Kidney epithelial cell (primary cell): ENCODE data around the gene POLR2F. TPM values are rescaled to one million over a fixed set of nuclear protein-coding genes. Genes with fewer than 3 reads are reported as not detected.

ENCODE experiments used
- DNase-seq: peaks from one replicate; pipeline ENCODE4 v3.0.0-alpha.2; 2010; ENCODE audit warnings: low read depth
- H3K27me3 ChIP-seq: 2 replicates; pipeline ENCODE4 v1.6.0; 2011; ENCODE audit warnings: low read length; ENCODE audit not compliant: control insufficient read depth, insufficient read depth
- H3K36me3 ChIP-seq: 2 replicates; pipeline ENCODE4 v1.5.1; 2011; ENCODE audit warnings: low read length; ENCODE audit not compliant: control insufficient read depth, insufficient read depth
- H3K4me3 ChIP-seq: 2 replicates; pipeline ENCODE4 v1.5.1; 2011; ENCODE audit warnings: low read depth, mild to moderate bottlenecking, control low read depth, low read length
- total RNA-seq: library from RNA; depleted of rRNA; stranded (reverse); fragments of >200 nt; gene quantifications from 2 replicates; pipeline ENCODE4 v1.2.3, GENCODE V29; 2015
- TF ChIP-seq, protein P1 (sequence below): IDR thresholded peaks from 2 replicates; pipeline ENCODE4 v1.5.1; 2011; ENCODE audit warnings: mild to moderate bottlenecking, moderate library complexity, low read length, control low read depth, inconsistent platforms; ENCODE audit not compliant: insufficient read depth, poor library complexity, severe bottlenecking

Gene POLR2F
- total RNA-seq, 1 donor from 2014 or later = 79.8 TPM

DNA sequence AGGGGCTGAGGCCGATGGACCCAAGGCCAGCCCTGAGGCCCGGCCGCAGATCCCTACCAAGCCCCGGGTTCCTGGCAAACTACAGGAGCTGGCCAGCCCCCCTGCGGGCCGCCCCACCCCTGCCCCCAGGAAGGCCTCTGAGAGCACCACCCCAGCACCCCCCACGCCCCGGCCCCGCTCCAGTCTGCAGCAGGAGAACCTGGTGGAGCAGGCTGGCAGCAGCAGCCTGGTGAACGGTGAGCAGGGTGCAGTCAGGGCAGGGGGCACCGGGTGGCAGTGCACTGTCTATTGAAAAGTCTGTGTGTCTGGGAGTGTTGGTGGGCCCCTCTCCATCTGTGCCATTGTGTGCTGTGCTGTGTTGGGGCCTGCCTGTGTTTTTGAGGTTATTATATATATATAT is 31.3 kb upstream of the POLR2F start:
- DNase-seq = no peak
- no peaks in the 10 kb centered on the region for H3K27me3 ChIP-seq
- peaks cover 5% of the 10 kb centered on the region for H3K36me3 ChIP-seq
- TF ChIP-seq, protein P1, sequence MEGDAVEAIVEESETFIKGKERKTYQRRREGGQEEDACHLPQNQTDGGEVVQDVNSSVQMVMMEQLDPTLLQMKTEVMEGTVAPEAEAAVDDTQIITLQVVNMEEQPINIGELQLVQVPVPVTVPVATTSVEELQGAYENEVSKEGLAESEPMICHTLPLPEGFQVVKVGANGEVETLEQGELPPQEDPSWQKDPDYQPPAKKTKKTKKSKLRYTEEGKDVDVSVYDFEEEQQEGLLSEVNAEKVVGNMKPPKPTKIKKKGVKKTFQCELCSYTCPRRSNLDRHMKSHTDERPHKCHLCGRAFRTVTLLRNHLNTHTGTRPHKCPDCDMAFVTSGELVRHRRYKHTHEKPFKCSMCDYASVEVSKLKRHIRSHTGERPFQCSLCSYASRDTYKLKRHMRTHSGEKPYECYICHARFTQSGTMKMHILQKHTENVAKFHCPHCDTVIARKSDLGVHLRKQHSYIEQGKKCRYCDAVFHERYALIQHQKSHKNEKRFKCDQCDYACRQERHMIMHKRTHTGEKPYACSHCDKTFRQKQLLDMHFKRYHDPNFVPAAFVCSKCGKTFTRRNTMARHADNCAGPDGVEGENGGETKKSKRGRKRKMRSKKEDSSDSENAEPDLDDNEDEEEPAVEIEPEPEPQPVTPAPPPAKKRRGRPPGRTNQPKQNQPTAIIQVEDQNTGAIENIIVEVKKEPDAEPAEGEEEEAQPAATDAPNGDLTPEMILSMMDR = no peak
- H3K4me3 ChIP-seq = no peak overlapping the region

DNA sequence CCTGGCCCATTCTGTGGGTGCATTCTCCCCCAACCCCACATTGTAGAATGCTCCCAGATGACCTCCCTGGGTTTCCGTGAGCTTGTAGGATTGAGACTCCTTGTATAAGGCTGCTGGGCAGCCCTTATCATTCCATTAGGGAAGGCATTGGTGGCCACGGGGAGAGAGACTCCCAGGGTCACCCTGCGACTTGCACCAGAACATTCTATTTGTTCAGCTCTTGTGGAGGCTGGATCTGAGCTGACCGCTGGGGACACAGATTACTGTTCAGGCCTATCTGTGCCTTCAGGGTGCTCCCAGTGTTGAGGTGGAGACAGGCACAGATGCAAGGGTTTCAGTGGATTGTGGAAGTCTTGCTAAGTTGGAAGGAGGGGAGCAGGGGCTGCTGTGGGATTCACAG is 29.6 kb upstream of the POLR2F start:
- Histone ChIP-seq H3K27me3 (no peaks in the 10 kb centered on the region), H3K4me3 (no peak overlapping the region), H3K36me3 (peaks cover 6% of the 10 kb centered on the region)
- no peak for DNase-seq
- TF ChIP-seq, protein P1 = no peak

GRCh38 chr22:37924386-37925065 is 29.0 kb upstream of the POLR2F start:
- TF ChIP-seq, protein P1 = no peak
- DNase-seq = no peak
- peaks cover 6% of the 10 kb centered on the region for H3K36me3 ChIP-seq
- no peaks in the 10 kb centered on the region for H3K27me3 ChIP-seq
- H3K4me3 ChIP-seq = no peak overlapping the region

DNA sequence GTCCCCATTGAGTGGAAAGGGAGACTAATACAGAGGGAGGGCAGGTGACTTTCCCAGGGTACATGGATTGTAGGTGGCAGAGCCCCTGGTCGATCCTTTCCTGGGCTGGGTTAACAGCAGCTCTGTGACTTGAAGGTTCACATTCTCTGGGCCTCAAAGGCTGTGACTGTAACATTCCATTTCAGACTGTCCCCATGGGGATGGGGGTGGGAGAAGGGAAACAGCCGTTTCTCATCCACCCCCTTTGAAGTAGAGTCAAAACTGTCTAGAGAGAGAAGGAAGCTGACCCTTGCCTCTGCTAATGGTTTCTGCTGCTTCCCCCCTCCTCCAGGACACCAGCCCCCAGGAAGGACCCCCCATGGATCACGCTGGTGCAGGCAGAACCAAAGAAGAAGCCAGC is 28.2 kb upstream of the POLR2F start:
- TF ChIP-seq, protein P1 = no peak
- H3K27me3 ChIP-seq = no peaks in the 10 kb centered on the region
- DNase-seq = no peak
- H3K4me3 ChIP-seq = no peak overlapping the region
- H3K36me3 ChIP-seq = peaks cover 6% of the 10 kb centered on the region

- Histone ChIP-seq H3K27me3 (no peaks in the 10 kb centered on the region), H3K36me3 (peaks cover 8% of the 10 kb centered on the region), H3K4me3 (no peak overlapping the region)
- DNase-seq = no peak
- TF ChIP-seq, protein P1 = no peak
Measured at GRCh38 chr22:37925767-37926166, 27.7 kb upstream of the POLR2F start.

GRCh38 chr22:37926358-37926757 is 27.1 kb upstream of the POLR2F start:
- TF ChIP-seq, protein P1 = no peak
- no peak for DNase-seq
- peaks cover 8% of the 10 kb centered on the region for H3K36me3 ChIP-seq
- no peaks in the 10 kb centered on the region for H3K27me3 ChIP-seq
- no peak overlapping the region for H3K4me3 ChIP-seq
